HG02571 (cell line): ENCODE results near the gene SPINK4.
A peak's percentile ranks its signal among the peaks of the same experiment; 100 is the strongest.

Experiments
- ATAC-seq: cut with Tn5 transposase; IDR thresholded peaks from one replicate; pipeline ENCODE4 v1.9.1; 2021; ENCODE audit warnings: mild to moderate bottlenecking, moderate library complexity; ENCODE audit not compliant: unreplicated experiment

The SPINK4 gene

DNA sequence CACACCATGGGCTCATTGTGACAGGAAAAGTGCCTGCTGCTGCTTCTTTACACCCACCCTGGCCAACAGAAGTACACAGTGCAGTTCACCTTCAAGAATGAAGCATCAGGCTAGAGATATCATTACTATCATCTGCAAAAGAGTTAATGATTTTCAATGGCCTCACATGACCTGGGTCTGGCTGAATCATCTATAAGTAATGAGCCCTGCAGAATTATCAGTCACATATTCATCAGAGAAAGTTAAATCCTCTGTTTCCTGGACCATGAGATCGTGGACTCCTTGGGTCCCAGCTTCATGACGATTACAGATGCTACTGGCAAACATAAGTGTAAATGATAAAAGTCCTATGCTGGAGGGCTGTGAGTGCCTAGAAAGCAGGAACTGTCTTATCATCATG is 16.3 kb downstream of the SPINK4 start:
- no peak for ATAC-seq

DNA sequence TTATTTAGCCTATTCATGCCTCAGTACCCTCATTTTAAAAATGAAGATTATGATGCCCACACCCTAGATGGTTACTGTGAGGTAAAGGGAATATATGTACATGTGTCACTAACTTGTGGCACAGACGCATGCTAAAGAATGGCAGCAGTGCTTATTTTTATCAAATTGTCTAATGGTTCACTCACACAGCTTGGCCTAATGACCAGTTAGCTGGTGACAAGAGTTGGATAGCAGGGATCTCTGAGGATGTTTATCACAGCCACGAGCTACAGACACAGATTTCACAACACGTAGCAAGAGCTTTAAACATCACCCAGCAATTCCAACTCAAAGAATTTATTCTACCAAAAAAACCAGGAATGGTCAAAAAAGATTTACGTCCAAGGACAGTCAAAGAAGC is 17.3 kb downstream of the SPINK4 start:
- ATAC-seq: no peak

DNA sequence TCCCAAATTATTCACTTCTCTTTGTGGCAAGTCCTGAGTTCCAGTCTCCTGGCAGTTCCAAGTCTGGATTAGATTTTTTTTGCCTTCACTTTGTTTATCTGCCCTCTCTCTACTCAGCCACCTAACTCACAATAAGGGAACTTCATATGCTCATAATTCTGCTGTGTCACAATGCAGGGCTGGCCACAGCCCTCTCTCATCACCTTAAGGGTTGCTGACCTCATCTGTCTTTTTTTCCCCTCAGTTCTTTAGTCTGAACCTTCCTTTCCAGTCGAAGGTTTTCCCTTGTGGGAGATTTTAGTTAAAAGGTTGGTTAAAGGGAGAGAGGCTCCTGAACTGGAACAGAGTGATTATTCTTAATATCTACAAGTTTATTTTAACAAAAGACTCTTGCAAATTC is 20.4 kb downstream of the SPINK4 start:
- ATAC-seq: no peak

DNA sequence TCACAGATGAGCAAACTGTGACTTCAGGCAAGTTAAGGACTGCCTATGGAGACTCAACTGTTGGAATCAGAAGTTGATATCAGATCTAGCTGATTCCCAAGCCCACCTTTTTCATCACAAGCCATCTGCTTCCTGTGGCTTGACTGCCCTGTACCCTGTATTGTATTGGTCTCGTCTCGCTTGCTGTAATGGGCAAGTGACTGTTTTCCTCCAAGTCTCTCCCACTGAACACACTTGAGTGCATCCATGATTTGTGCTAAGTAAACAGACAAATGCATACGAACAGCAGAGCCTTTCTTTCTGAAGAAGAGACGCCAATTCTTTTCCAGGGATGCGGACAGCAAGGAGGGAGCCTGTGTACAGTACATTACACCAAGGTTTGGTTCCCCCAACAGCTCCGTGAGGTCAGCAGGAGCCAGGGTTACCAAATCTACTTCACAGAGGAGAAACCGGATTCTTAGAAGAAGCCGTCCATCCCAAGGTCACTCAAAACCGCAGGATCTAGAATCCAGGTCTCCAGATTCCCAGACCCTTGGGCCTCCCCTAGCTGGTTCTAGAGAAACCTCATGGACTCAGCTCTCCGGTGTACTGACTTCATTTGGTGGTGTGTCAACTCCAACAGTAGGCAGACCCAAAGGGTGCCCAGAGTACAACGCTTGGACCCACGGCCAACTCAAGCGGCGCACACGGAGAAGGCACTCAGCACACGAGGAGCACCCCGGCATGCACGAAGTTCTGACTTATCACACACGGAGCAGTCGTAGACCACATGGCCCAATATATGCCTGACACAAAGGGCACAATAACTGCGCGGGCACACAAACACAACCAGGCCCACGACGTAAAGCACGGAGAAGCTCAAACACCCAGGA is 23.4 kb downstream of the SPINK4 start:
- ATAC-seq: peak; percentile 6

DNA sequence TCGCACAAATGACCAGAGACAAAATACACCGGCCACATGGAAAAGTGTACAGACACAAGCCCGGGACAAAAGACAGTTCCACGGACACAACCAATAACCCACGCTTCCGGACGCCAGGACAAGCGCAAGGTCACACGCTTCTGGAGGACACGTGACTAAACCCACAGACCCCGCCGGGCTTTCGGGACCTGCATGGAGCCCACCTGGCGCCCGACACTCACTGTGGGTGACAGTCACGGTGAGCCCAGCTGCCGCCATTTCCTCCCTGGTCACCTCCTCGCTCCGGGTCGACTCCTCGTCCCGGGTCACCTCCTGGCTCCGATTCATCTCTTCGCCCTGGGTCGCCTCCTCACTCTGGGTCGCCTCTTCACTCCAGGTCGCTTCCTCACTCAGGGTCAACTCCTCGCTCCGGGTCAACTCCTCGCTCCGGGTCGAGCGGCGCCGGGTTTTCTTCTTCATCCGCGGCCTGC is 24.1 kb downstream of the SPINK4 start:
- ATAC-seq: peak; percentile 31

DNA sequence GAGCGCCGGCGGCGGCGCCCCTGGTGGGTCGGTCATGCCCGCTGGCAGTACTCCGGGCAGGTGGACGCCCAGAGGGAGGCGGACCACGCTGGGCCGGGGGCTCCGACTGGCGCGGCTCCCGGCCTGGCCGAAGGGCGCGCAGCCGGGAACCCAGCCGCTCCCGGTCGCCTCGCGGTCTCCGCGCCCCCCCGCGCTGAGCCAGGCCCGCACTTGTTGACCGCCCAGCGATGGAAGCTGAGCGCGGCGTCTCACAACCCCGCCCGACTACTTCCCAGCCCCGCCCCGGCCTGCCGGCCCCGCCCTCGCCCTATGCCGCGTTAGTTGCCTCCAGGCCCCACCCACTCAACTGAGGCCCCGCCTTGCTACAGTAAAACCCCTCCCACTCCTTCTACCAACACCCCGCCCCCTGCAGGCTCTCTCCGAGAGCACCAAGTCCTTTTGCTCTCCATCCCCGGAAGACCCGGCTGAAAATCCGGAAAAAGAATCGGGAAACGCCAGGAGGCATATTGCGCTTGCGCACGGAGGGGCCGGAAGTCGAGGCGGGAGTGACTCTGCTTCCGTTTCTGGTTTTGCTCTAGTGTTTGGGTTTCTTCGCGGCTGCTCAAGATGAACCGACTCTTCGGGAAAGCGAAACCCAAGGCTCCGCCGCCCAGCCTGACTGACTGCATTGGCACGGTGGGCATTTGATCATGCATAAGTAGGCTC is 24.7 kb downstream of the SPINK4 start, which contains the start of the genes BAG1 and CHMP5:
TSS of gene BAG1 (minus strand) at position 236 of the 705 bp plus-strand sequence.
TSS of gene CHMP5 (plus strand) at position 577 of the 705 bp plus-strand sequence. CDS start at position 607, 30 bp downstream.
- peak; percentile 72 for ATAC-seq

DNA sequence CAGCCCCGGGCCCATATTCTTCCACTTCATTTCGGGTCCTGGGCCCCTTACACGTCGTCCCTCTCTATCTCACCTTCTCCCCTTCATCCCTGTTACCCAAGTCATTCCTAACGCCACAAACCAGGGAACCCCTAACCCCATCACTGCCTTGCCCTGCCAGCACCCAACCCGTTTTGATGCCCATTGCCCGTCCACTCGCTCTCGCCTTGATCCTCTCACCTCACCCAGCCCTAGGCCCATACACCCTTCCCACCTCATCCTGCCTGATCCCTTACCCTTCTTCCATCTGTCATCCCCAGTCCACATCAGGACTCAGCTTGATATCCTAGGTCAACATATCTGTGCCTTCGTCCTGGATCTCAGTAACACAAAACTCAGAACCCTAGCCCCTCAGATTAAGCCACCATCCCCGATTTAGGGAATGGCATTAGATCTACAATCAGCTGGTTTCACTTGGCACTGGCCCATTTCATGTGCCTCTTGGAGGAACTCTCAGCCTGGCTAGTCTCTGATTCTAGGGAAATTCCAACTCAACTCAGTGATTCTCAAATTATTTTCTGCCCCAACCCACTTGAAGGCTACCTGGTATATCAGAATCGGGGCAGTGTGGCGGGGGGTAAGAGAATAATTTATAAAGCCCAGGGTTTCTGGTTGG is 25.4 kb downstream of the SPINK4 start:
- no peak for ATAC-seq

DNA sequence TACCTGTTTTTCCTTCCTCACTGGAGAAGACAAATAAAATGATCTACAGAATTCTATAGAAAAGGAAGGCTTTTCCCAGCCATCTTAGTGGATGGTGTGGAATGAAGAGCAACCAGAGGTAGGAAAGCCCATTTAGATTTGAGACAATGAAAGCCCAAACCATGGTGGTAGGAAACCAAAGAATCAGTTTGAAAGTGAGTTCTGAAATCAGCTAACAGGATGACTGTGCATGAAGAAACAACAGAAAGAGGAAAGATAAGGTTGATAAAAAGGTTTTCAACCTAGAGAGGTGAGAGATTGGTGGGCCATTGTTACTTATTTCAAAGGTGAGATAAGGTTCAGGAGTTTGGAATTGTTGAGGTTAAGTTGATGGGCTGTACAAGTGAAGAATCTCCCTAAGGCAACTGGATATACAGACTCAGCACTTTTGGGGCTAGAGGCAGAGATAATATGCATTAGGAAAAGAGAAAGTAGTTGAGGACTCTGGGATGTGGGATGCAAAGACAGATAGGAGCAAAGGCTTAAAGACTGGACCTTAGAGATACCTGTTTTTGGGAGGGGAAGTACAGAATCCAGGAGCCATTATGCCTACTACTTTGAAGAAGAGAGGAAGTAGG is 27.3 kb downstream of the SPINK4 start:
- ATAC-seq: no peak

DNA sequence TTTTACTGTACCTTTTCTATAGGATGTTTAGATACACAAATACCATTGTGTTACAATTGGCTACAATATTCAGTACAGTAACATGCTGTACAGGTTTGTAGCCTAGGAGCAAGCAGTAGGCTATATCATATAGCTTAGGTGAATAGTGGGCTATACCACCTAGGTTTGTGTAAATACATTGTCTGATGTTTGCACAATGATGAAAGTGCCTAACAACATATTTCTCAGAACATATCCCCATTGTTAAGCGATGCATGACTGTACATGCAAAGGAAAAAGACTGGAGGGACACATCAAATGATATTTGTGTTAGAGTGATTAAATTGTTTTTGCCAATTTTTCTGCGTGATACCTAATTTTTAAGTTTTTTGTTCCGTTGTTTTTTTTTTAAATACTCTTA is 30.2 kb downstream of the SPINK4 start:
- ATAC-seq: no peak

DNA sequence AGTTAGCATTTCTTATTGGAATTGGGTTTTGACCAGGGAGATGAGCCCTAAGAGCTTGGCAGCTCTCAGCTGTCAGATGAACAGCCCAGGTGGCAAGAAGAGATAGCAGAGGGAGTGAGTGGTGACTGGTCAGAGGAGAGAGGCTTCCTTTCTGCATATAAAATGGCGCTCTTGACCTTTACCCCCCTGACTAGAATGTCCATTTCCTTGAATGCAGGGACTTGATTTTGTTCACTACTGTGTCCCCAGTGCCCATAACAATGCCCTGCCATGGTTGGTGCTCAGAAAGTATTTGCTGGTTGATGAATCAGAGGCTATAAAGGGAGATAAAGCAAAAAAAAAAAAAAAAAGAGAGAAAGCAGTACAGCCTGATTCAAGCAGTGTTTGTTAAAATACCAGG is 32.1 kb downstream of the SPINK4 start:
- ATAC-seq: no peak

DNA sequence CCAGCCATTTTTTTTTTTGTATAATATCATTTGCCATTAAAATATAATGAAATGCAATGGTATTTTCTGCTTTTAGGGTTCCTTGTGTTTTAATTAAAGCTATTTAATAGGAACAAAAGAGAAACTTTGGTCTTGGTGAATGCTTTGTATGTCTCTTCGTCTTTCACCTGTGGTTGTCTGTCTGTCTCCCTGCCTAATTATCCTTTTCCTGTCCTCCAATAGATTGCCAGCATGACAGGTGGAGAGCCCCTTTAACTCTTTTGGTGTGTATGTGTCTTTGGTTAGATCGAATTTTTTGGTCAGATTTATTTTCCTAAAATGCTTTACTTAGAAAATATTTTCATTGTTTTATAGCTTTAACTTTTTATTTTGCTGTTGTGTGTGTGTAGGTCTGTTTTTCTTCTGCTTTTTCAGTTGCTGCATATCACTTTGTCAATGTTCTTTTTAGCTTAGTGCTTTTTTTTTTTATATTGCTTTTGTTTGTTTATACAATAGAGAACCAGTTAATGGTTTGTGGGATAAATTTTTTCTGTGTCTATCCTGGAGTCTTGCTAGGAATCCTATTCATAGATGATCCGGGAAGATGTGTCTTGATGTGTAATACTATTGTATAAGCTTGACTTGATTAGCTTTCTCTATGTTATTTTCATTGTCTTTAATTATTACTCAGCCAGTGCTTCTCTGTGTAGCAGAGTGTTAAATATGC is 33.5 kb downstream of the SPINK4 start:
- no peak for ATAC-seq

DNA sequence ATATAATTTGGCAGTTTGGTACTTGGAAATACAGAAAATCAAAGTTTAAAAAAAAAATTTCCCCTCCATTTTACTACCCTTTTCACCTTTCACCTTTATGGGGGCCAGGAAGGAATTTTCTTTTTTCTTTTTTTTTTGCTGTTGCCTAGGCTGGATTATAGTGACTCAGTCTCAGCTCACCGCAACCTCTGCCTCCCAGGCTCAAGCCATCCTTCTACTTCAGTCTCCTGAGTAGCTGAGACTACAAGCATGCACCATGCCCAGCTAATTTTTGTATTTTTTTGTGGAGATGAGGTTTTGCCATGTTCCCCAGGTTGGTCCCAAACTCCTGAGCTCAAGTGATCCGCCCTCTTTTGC is 34.0 kb downstream of the SPINK4 start:
- ATAC-seq: no peak

DNA sequence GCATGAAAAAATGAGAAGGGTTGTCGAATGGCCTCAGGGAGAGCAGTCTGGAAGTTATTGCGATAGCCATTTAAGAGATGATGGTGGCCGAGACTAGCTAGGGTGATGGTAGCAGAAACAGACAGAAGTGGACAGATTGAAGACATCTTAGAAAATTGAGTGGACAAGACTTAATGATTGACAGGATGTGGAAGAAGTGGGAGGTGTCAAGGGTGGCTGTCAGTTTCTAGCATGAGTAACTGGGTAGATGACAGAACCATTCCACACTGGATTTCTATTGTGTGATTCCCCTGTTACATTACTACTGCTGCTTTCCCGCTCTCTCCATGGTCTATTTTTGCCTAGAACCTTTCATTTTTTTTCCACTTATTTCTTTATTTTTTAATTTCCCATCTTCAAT is 37.5 kb downstream of the SPINK4 start:
- ATAC-seq: no peak

DNA sequence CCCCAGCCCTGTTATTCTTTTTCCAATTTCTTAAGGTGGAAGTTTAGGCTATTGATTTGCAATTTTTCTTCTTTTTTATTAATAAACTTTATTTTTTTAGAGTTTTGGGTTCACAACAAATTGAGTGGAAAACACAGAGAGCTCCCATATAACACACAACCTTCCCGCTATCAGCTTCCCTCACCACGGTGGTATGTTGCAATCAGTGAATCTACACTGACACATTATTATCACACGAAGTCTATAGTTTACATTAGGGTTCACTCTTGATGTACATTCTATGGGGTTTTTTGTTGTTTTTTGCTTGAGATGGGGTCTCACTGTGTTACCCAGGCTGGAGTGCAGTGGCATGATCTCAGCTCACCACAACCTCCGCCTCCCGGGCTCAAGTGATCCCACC is 45.5 kb downstream of the SPINK4 start:
- no peak for ATAC-seq

DNA sequence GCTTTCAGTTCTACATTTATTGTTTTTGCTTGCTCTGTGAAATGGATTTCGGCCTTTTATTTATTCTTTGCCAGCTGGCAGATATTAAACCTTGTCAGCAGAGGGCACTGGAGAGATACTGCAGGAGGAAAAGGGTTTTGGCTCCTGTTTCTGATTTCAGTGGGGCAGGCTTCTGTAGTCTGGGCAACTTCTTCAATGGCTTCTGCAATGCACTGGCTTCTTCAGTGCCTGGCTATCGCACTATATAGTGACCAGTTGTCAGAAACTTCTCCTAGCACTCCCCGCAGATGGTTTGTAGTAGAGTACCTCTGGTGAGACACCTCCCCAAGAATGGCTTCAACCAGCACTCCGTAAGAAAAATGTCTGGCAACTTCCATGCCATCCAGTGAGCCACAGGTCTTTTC is 47.1 kb downstream of the SPINK4 start:
- no peak for ATAC-seq

DNA sequence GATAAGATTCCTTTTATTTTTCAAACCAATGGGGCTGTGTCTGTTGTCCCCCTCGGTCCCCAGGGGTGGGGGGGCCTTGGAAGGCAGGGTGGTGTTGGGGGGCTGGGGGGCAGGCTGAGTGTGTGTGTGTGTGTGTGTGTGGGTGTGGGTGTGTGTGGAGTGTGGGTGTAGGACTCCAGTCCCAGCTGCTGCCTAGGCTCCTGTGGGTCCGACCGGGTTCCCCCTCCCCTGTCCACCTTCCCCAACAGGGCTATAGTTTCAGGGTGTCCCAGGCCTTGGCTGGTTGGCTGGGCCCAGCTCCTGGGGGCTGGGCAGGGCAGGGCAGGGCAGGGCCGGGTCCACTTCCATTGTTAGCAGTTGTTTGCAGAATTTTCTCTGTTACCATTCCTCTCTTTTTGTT is 48.3 kb downstream of the SPINK4 start:
- ATAC-seq: no peak

DNA sequence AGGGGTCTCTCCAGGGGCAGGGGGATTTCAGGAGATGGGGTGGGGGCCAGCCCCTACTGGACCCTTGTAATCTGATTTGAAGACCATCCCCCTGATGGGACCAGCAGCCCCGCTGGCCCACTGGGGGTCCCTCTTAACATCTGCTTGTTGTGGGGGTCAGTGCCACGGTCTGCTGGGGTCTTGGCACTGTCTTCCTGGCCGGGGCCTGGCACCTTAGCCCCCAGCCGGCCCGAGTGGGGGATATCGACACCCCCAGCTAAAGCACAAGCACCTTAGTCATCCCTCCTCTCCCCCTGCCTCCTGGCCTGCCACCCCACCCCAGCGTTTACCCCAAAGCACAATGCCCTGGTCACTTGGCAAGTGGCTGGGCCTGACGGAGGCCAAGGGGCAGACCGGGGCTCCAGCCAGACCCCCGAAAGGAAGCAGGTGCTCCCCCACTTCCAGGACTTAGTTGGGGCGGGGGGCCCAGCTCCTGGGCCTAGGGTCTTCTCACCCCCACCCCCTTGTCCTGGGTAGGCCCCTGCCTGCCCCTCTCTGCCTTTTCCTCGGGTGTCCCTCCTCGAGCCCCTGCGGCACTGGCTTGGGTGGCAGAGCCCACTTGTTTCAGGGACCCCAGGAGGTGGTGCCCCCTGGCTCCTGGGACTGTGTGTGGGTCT is 49.0 kb downstream of the SPINK4 start:
- ATAC-seq: no peak

DNA sequence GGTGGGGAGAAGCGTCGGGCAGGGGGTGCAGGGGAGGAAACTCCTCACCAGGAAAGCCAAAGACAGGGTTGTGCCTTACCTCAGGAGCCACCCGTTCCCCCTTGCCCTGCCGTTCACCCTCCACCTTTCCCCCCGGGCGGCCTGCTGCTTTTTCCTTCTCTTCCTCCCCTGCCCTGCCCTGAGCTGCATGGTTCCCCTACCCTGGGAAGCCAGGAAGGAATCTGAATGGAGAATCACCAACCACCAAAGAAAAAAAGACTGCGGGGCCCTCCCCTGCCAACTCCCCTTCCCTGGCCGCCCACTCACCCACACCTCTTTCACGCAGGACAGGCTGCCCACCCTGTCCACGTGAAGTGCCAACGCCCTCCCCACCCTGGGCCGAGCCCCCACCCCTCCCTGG is 49.5 kb downstream of the SPINK4 start:
- ATAC-seq: no peak

DNA sequence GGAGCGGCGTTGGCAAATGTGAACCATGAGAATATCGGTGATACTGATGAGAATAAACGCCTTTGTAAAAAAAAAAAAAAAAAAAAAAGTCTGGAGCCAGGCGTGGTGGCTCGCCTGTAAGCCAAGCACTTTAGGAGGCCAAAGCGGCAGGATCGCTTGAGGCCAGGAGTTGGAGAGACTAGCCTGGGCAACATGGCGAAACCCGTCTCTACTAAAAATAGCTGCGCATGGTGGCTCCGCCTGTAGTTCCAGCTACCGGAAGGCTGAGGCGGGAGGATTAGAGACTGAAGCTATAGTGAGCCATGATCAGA is 49.9 kb downstream of the SPINK4 start:
- peak; percentile 23 for ATAC-seq
